ENCODE data around the gene DPP3. TPM values are rescaled to one million over a fixed set of nuclear protein-coding genes. Genes with fewer than 3 reads are reported as not detected.

DPP3 gene
- total and polyA plus RNA-seq, 12 donors = 6.2 to 28.9 (median 14.7) TPM

GRCh38 chr11:66530927-66531709, 50.9 kb downstream of the DPP3 start:
- TF ChIP-seq, protein P1, sequence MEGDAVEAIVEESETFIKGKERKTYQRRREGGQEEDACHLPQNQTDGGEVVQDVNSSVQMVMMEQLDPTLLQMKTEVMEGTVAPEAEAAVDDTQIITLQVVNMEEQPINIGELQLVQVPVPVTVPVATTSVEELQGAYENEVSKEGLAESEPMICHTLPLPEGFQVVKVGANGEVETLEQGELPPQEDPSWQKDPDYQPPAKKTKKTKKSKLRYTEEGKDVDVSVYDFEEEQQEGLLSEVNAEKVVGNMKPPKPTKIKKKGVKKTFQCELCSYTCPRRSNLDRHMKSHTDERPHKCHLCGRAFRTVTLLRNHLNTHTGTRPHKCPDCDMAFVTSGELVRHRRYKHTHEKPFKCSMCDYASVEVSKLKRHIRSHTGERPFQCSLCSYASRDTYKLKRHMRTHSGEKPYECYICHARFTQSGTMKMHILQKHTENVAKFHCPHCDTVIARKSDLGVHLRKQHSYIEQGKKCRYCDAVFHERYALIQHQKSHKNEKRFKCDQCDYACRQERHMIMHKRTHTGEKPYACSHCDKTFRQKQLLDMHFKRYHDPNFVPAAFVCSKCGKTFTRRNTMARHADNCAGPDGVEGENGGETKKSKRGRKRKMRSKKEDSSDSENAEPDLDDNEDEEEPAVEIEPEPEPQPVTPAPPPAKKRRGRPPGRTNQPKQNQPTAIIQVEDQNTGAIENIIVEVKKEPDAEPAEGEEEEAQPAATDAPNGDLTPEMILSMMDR (IDR thresholded peaks at IDR 0.05) = no peak
- Histone ChIP-seq H3K36me3 (peaks cover 0 to 81% (median 0%) of the 10 kb centered on the region in 9 donors), H3K27me3 (no peaks in the 10 kb centered on the region), H3K27ac (no peak overlapping the region), H3K4me3 (no peak overlapping the region), H3K4me1 (no peaks in the 10 kb centered on the region), H3K9me3 (no peaks in the 10 kb centered on the region)
- intact Hi-C loops (cut with DNase I) = no loop called here
- no peak for DNase-seq
- WGBS, 2 donors = 87 to 93% methylated on average over 10 of the region's 10 CpGs
- peak in 1 of 8 donors; percentile 39 for ATAC-seq

DNA sequence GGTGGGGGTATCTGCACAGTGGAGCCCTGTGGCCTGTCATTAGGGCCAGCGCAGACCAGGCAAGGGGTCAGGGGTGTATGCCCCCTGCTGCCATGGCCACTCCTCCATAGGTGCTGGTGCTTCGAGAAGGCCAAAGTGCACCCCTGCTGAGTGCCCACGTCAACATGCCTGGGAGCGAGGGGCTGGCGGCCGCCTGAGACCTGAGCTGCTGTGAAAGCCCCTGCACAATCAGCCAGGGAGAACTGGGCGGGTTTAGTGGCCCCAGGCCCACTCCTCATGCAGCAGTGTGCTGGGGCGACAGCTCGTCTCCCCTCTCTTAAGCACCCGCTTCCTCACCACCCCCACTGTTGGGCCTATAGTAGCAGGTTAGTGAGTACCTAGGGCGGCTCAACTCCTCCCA, 51.6 kb downstream of the DPP3 start:
- Histone ChIP-seq H3K4me3 (no peak overlapping the region), H3K4me1 (no peaks in the 10 kb centered on the region), H3K9me3 (no peaks in the 10 kb centered on the region), H3K27ac (no peak overlapping the region), H3K36me3 (peaks cover 0 to 81% (median 0%) of the 10 kb centered on the region in 9 donors), H3K27me3 (no peaks in the 10 kb centered on the region)
- WGBS, 2 donors = 91 to 93% methylated on average over 11 of the region's 11 CpGs
- DNase-seq (no peak), ATAC-seq (peak in 2 of 8 donors; percentile 18)
- TF ChIP-seq, protein P1 (IDR thresholded peaks at IDR 0.05) = no peak
- intact Hi-C loops (cut with DNase I) = no loop called here

- Histone ChIP-seq H3K36me3 (peaks cover 0 to 77% (median 0%) of the 10 kb centered on the region in 9 donors), H3K27ac (no peak overlapping the region), H3K4me3 (no peak overlapping the region), H3K9me3 (no peaks in the 10 kb centered on the region), H3K4me1 (no peaks in the 10 kb centered on the region), H3K27me3 (no peaks in the 10 kb centered on the region)
- WGBS, 2 donors = 76 to 77% methylated on average over 6 of the region's 6 CpGs
- DNase-seq = no peak
- ATAC-seq = no peak
- TF ChIP-seq, protein P1 (IDR thresholded peaks at IDR 0.05) = no peak
- intact Hi-C loops (cut with DNase I) = no loop called here
These were observed 52.5 kb downstream of the DPP3 start for GRCh38 chr11:66532784-66533183.

GRCh38 chr11:66539170-66539869, 59.1 kb downstream of the DPP3 start:
- Histone ChIP-seq H3K27me3 (no peaks in the 10 kb centered on the region), H3K36me3 (peaks cover 0 to 84% (median 6%) of the 10 kb centered on the region in 9 donors), H3K4me3 (no peak overlapping the region), H3K9me3 (no peaks in the 10 kb centered on the region), H3K4me1 (peaks cover 3 to 23% (median 10%) of the 10 kb centered on the region in 9 donors), H3K27ac (no peak overlapping the region)
- intact Hi-C loops (cut with DNase I) = no loop called here
- DNase-seq (no peak), ATAC-seq (peak in 2 of 8 donors; percentile 15 to 32)
- WGBS, 2 donors = 86 to 88% methylated on average over 16 of the region's 16 CpGs
- TF ChIP-seq, protein P1 (IDR thresholded peaks at IDR 0.05) = no peak

Data from heart right ventricle (tissue), 16 donors.